ENCODE data around the gene PHC2.

- TF ChIP-seq EZH2phosphoT487 (IDR thresholded peaks at IDR 0.05; ENCODE audit: low read length) (no peak), CTCF (IDR thresholded peaks at IDR 0.05; ENCODE audit: low read length) (peak; percentile 86)
Measured at GRCh38 chr1:33298623-33299277, 132.1 kb downstream of the PHC2 start.
